HL-60 (cell line): Measurements from ENCODE around the gene CNGB1.

ENCODE experiments used
- CTCF ChIP-seq: IDR thresholded peaks from one replicate; pipeline ENCODE4 v1.5.1; 2011; ENCODE audit warnings: low read length, control low read depth, inconsistent platforms; ENCODE audit not compliant: insufficient read depth
- POLR2AphosphoS5 ChIP-seq: IDR thresholded peaks from 2 replicates; pipeline ENCODE4 v1.6.1; 2012; ENCODE audit warnings: low read depth

- no peak for TF ChIP-seq POLR2AphosphoS5
- TF ChIP-seq CTCF, result no peak
These were observed 1.3 kb downstream of the CNGB1 start for GRCh38 chr16:57969451-57970123.
